Left lung (tissue), 10 donors: ENCODE data around the gene PCSK4. TPM values are rescaled to one million over a fixed set of nuclear protein-coding genes. Genes with fewer than 3 reads are reported as not detected.
A peak's percentile ranks its signal among the peaks of the same experiment; 100 is the strongest.

Experiments used
- ATAC-seq: fragments of 200-7000 bp; cut with Tn5 transposase; one replicate; pipeline ENCODE4 v1.9.1; 2020; ENCODE audit warnings: moderate library complexity
- DNase-seq, 4 donors: peaks; one replicate each; pipeline ENCODE4 v3.0.0-alpha.2; 2013 to 2020
- H3K27ac ChIP-seq, 2 donors: fragments of 200-600 bp; sonication (generic) in 1 of 2; one replicate each; pipeline versions ENCODE4 v1.5.0 to v1.8.0; 2020 to 2021
- H3K27me3 ChIP-seq, 2 donors: fragments of 200-600 bp; sonication (generic) in 1 of 2; one replicate each; pipeline versions ENCODE4 v1.5.0 to v1.8.0; 2020 to 2021
- H3K36me3 ChIP-seq, 2 donors: fragments of 200-600 bp; sonication (generic) in 1 of 2; one replicate each; pipeline versions ENCODE4 v1.5.0 to v1.8.0; 2020 to 2021
- H3K4me1 ChIP-seq, 2 donors: fragments of 200-600 bp; one replicate each; pipeline ENCODE4 v1.8.0; 2021
- H3K4me3 ChIP-seq, 2 donors: fragments of 200-600 bp; sonication (generic) in 1 of 2; one replicate each; pipeline versions ENCODE4 v1.5.0 to v1.8.0; 2020 to 2021; ENCODE audit warnings: mild to moderate bottlenecking in 1 of 2
- H3K9me3 ChIP-seq, 2 donors: fragments of 200-600 bp; sonication (generic) in 1 of 2; one replicate each; pipeline versions ENCODE4 v1.5.0 to v1.8.0; 2020 to 2021
- CTCF ChIP-seq, 2 donors: fragments of 200-600 bp; sonication (generic) in 1 of 2; IDR thresholded peaks; one replicate each; pipeline versions ENCODE4 v1.5.0 to v1.8.0; 2021; ENCODE audit warnings: antibody characterized with exemption in 2 of 2
- intact Hi-C, 2 donors: fragments of 100-400 bp; cut with DNase I; formaldehyde crosslinking; loops; one replicate each; pipeline versions ENCODE4 v1.11.2 to v1.14.2; 2022
- polyA plus RNA-seq, 6 donors: library from polyadenylated mRNA; unstranded; fragments of 120-200 nt; gene quantifications; one replicate each; pipeline ENCODE4 v1.2.1, GENCODE V29; 2013; ENCODE audit not compliant: insufficient read length in 6 of 6
- total RNA-seq, 2 donors: library from RNA; stranded (reverse); fragmentation: NEBNext Ultra II Directional; extraction: Animal tissue kit (Norgen Biotek cat#: 25700); gene quantifications; one replicate each; pipeline ENCODE4 v1.2.1, GENCODE V29; 2021
- donor health status: DM: no; HTN: yes; CAD: no.
- donor health status: DM: no; HTN: no; CAD: no.

PCSK4 gene
- total and polyA plus RNA-seq, 8 donors: 1.9 to 6.1 (median 4.0) TPM

DNA sequence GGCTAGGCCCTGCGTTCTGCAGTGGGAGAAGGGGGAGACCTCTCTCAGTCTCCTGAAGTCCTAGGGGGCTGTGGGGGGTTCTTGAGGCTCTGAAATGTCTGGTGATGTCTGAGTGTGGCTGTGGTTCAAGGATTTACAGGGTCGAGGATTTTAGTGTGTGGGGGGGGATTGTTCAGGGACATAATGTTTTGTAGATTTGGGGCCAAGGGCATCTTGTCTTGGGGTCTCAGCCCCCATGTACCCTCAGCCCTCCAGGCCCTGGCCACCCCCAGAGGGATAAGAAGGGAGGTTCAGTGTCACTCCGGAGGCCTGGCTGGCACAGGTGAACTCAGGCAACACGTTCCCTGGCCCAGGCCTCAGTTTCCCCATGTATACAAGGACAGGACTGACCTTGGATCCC is 42.6 kb downstream of the PCSK4 start:
- no peak for TF ChIP-seq CTCF (IDR thresholded peaks at IDR 0.05)
- Histone ChIP-seq H3K4me3 (no peak overlapping the region), H3K36me3 (peaks cover 0 to 8% of the 10 kb centered on the region in 2 donors), H3K27ac (no peak overlapping the region), H3K9me3 (no peaks in the 10 kb centered on the region), H3K27me3 (peaks cover 65 to 80% of the 10 kb centered on the region in 2 donors), H3K4me1 (peaks cover 7 to 28% of the 10 kb centered on the region in 2 donors)
- intact Hi-C loops: no loop called here
- DNase-seq: no peak
- ATAC-seq: no peak

DNA sequence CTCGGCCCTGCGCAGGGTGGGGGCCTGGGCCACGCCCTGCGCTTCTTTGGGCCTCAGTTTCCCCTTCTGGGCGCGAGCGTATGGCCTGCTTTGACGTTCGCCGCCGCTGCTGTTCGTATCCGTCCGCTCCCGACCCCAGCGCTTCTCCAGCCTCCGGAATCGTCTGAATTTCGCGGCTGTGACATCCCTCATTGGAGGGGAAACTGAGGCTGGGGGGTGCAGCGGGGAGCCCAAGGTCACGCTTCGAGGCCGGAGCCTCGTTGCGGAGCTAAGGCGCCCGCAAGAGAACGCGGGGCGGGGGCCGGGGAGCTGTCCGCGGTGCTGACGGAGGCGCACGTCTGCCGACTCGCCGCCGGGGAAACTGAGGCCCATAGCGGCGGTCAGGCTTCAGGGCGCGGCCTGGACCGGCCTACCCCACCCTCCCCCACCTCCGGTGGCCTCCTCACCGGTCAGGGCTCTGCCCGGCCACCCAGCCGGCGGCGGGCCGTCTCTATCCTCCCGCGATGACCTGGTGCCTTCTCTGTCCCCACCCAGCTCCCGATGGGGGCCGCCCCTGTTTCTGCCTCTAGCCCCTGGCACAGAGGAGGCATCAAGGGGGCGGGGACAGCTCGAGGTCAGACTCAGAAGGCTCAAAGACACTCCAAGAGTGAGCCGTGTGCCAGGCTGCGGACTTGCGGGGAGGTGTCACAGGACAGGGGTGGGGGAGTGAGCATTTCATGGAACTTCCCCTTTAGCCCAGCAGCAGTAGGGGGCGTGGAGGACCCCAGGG is 43.3 kb downstream of the PCSK4 start:
- intact Hi-C loops: no loop called here
- ATAC-seq: no peak

GRCh38 chr19:1445932-1446712 is 44.0 kb downstream of the PCSK4 start:
- peak in 2 of 4 donors; percentile 48 to 79 for DNase-seq
- TF ChIP-seq CTCF (IDR thresholded peaks at IDR 0.05): no peak
- ATAC-seq: no peak
- Histone ChIP-seq H3K4me1 (peaks cover 7 to 28% of the 10 kb centered on the region in 2 donors), H3K4me3 (peak overlapping the region in 1 of 2 donors; percentile 43), H3K27ac (no peak overlapping the region), H3K27me3 (peaks cover 51 to 66% of the 10 kb centered on the region in 2 donors), H3K36me3 (peaks cover 0 to 22% of the 10 kb centered on the region in 2 donors), H3K9me3 (no peaks in the 10 kb centered on the region)
- intact Hi-C loops: no loop called here

More for the DNA sequence above, 43.3 kb downstream of the PCSK4 start:
- TF ChIP-seq CTCF (IDR thresholded peaks at IDR 0.05): no peak
- Histone ChIP-seq H3K27ac (no peak overlapping the region), H3K27me3 (peaks cover 59 to 74% of the 10 kb centered on the region in 2 donors), H3K36me3 (peaks cover 0 to 14% of the 10 kb centered on the region in 2 donors), H3K4me3 (no peak overlapping the region), H3K9me3 (no peaks in the 10 kb centered on the region), H3K4me1 (peaks cover 7 to 28% of the 10 kb centered on the region in 2 donors)
- peak in 1 of 4 donors; percentile 81 for DNase-seq

DNA sequence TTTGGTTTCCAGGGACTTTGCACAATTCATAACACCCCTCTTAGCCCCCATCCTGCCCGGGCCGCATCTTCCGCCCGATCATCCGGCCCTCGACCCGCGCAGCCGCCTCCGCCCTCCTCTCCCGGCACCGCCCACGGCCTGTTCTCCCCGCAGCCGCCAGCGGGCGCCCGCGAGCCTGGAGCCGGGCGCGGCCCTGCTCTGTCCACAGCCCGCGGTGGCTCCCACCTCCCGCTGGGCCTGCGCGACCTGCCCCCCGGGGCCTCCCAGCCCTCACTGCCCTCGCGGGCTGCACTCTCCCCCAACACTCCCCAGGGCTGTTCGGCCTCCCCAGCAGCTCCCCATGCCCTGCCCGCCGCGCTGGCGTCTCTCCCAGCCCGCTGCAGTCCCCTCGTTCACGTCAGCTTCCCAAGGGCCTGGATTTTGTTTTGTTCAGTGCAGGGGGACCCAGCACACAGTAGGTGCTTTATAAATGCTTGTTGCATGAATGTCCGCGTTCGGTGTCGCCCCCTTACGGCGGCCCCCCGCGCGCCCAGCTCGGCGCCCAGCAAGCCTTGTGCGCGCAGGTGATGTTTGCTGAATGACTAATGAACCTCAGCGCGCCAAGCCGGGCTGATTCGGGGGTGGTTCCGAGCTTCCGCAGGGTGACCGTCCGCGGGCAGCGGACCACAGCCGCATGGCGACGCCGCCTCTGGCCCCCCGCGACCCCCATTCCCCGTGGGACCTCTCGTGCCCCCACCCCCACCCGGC is 44.8 kb downstream of the PCSK4 start:
- ATAC-seq (peak; percentile 96), DNase-seq (peak; percentile 53 to 97 (median 64))
- H3K36me3 ChIP-seq: peaks cover 0 to 29% of the 10 kb centered on the region in 2 donors
- peak; percentile 96 to 98 for TF ChIP-seq CTCF (IDR thresholded peaks at IDR 0.05)
- H3K4me1 ChIP-seq: peaks cover 8 to 34% of the 10 kb centered on the region in 2 donors
- H3K27ac ChIP-seq: no peak overlapping the region
- H3K4me3 ChIP-seq: peak overlapping the region; percentile 13 to 43
- intact Hi-C loops: no loop called here
- no peaks in the 10 kb centered on the region for H3K9me3 ChIP-seq
- H3K27me3 ChIP-seq: peaks cover 44 to 58% of the 10 kb centered on the region in 2 donors
